Measurements from ENCODE around the gene C19orf44.

DNA sequence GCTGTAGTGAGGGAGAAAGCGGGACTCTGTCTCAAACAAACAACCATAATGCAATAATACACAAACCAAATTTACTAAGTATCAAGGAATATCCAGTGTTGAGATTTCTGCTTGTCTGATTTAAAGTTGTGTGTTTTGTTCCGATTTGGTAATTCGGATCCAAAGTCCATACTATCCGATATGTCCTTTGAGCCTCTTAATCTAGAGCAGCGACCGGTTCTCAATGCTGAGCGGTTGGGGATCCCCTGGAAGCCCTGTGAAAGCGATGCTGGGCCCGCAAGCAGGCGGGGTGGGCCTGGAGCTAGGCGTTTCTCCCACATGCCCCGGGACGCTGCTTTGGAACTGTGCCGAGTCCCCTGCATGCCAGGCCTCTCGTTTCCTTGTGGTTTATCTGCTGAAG lies 20.2 kb downstream of the C19orf44 start:
- TF ChIP-seq, protein P1, sequence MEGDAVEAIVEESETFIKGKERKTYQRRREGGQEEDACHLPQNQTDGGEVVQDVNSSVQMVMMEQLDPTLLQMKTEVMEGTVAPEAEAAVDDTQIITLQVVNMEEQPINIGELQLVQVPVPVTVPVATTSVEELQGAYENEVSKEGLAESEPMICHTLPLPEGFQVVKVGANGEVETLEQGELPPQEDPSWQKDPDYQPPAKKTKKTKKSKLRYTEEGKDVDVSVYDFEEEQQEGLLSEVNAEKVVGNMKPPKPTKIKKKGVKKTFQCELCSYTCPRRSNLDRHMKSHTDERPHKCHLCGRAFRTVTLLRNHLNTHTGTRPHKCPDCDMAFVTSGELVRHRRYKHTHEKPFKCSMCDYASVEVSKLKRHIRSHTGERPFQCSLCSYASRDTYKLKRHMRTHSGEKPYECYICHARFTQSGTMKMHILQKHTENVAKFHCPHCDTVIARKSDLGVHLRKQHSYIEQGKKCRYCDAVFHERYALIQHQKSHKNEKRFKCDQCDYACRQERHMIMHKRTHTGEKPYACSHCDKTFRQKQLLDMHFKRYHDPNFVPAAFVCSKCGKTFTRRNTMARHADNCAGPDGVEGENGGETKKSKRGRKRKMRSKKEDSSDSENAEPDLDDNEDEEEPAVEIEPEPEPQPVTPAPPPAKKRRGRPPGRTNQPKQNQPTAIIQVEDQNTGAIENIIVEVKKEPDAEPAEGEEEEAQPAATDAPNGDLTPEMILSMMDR (IDR thresholded peaks at IDR 0.05), result no peak
- TF ChIP-seq EP300 (IDR thresholded peaks at IDR 0.05), result no peak

Data from tibial nerve (tissue), 4 donors.